ENCODE results near the gene LTBP1. TPM values are rescaled to one million over a fixed set of nuclear protein-coding genes. Genes with fewer than 3 reads are reported as not detected.

Gene LTBP1
- total RNA-seq, 1 experiment from 2014 or later = 2.2 TPM

GRCh38 chr2:33250417-33251029 lies 303.8 kb downstream of the LTBP1 start:
- no TSS peak for BruUV-seq (replicated peaks)
- Histone ChIP-seq H3K4me3 (ENCODE audit: low read depth, low read length, poor library complexity, severe bottlenecking) (no peak overlapping the region), H3K36me3 (ENCODE audit: insufficient read depth, low read length, poor library complexity, severe bottlenecking) (no peaks in the 10 kb centered on the region), H3K27ac (ENCODE audit: low read depth, low read length, poor library complexity, severe bottlenecking) (no peak overlapping the region), H3K4me1 (ENCODE audit: insufficient read depth, low read length, poor library complexity, severe bottlenecking) (no peaks in the 10 kb centered on the region), H3K27me3 (replicated peaks; ENCODE audit: insufficient read depth, low read depth, low read length, poor library complexity) (no peaks in the 10 kb centered on the region), H3K9me3 (ENCODE audit: low read depth, low read length, poor library complexity, severe bottlenecking) (no peaks in the 10 kb centered on the region)
- CTCF ChIA-PET = interaction anchor here (0.5 kb wide), 1 partner anchor 145 kb away, joined by 4 read pairs; no protein-coding TSS in a partner anchor
- TF ChIP-seq EZH2 (IDR thresholded peaks at IDR 0.05; ENCODE audit: borderline replicate concordance, low read depth, low read length, poor library complexity, severe bottlenecking) (no peak), CTCF (conservative IDR thresholded peaks at IDR 0.05; ENCODE audit: low read depth, low read length) (no peak)
- no peak for DNase-seq (ENCODE audit: low spot score)
- POLR2A ChIA-PET (ENCODE audit: low non-redundant PET) = no interaction called here
- intact Hi-C loops (cut with micrococcal nuclease; ENCODE audit: unreplicated experiment) = no loop called here

- BruUV-seq (replicated peaks) = no TSS peak
- no peaks in the 10 kb centered on the region for H3K36me3 ChIP-seq (ENCODE audit: insufficient read depth, low read length, poor library complexity, severe bottlenecking)
Measured at GRCh38 chr2:33256162-33256755, 309.5 kb downstream of the LTBP1 start.

GRCh38 chr2:33258387-33258786 lies 311.6 kb downstream of the LTBP1 start:
- DNase-seq (ENCODE audit: low spot score) = no peak
- CTCF ChIA-PET = no interaction called here
- TF ChIP-seq EZH2 (IDR thresholded peaks at IDR 0.05; ENCODE audit: borderline replicate concordance, low read depth, low read length, poor library complexity, severe bottlenecking) = no peak
- TF ChIP-seq CTCF (conservative IDR thresholded peaks at IDR 0.05; ENCODE audit: low read depth, low read length) = no peak
- Histone ChIP-seq H3K36me3 (ENCODE audit: insufficient read depth, low read length, poor library complexity, severe bottlenecking) (no peaks in the 10 kb centered on the region), H3K9me3 (ENCODE audit: low read depth, low read length, poor library complexity, severe bottlenecking) (no peaks in the 10 kb centered on the region), H3K27ac (ENCODE audit: low read depth, low read length, poor library complexity, severe bottlenecking) (no peak overlapping the region), H3K4me3 (ENCODE audit: low read depth, low read length, poor library complexity, severe bottlenecking) (no peak overlapping the region), H3K27me3 (replicated peaks; ENCODE audit: insufficient read depth, low read depth, low read length, poor library complexity) (no peaks in the 10 kb centered on the region), H3K4me1 (ENCODE audit: insufficient read depth, low read length, poor library complexity, severe bottlenecking) (no peaks in the 10 kb centered on the region)
- BruUV-seq (replicated peaks) = no TSS peak
- intact Hi-C loops (cut with micrococcal nuclease; ENCODE audit: unreplicated experiment) = no loop called here
- POLR2A ChIA-PET (ENCODE audit: low non-redundant PET) = no interaction called here

More at GRCh38 chr2:33256162-33256755, 309.5 kb downstream of the LTBP1 start:
- ChIA-PET CTCF (interaction anchor here (0.7 kb wide), 1 partner anchor 8 kb away, joined by 3 read pairs; no protein-coding TSS in a partner anchor), POLR2A (ENCODE audit: low non-redundant PET) (no interaction called here)
- no peak for TF ChIP-seq EZH2 (IDR thresholded peaks at IDR 0.05; ENCODE audit: borderline replicate concordance, low read depth, low read length, poor library complexity, severe bottlenecking)
- no peak for TF ChIP-seq CTCF (conservative IDR thresholded peaks at IDR 0.05; ENCODE audit: low read depth, low read length)
- H3K27me3 ChIP-seq (replicated peaks; ENCODE audit: insufficient read depth, low read depth, low read length, poor library complexity) = no peaks in the 10 kb centered on the region
- intact Hi-C loops (cut with micrococcal nuclease; ENCODE audit: unreplicated experiment) = no loop called here
- no peak overlapping the region for H3K4me3 ChIP-seq (ENCODE audit: low read depth, low read length, poor library complexity, severe bottlenecking)
- H3K4me1 ChIP-seq (ENCODE audit: insufficient read depth, low read length, poor library complexity, severe bottlenecking) = no peaks in the 10 kb centered on the region
- no peak for DNase-seq (ENCODE audit: low spot score)
- no peaks in the 10 kb centered on the region for H3K9me3 ChIP-seq (ENCODE audit: low read depth, low read length, poor library complexity, severe bottlenecking)
- H3K27ac ChIP-seq (ENCODE audit: low read depth, low read length, poor library complexity, severe bottlenecking) = no peak overlapping the region
